HCT116 (cell line): ENCODE measurements around the gene EIF6.

ENCODE experiments used
- CEBPB ChIP-seq: IDR thresholded peaks from 2 replicates; pipeline ENCODE4 v1.6.1; 2012; ENCODE audit warnings: low read depth
- CTCF ChIP-seq, 3 experiments: fragments of 200-600 bp in 1 of 3; sonication (generic) in 1 of 3; IDR thresholded peaks in 2 of 3; conservative IDR thresholded peaks in 1 of 3; 2 replicates each; pipeline ENCODE4 v1.5.1; 2012 to 2017; ENCODE audit warnings: low read depth in 2 of 3, low read length in 2 of 3, antibody characterized with exemption in 1 of 3, borderline replicate concordance in 1 of 3, control low read depth in 1 of 3, mild to moderate bottlenecking in 1 of 3, mixed read lengths in 1 of 3, mixed run types in 1 of 3, moderate library complexity in 1 of 3; ENCODE audit not compliant: insufficient read depth in 1 of 3
- EZH2 ChIP-seq: fragments of 200-600 bp; sonication (generic); IDR thresholded peaks from 2 replicates; pipeline ENCODE4 v1.6.1; 2017; ENCODE audit warnings: antibody characterized with exemption, mixed run types
- EZH2phosphoT487 ChIP-seq: fragments of 200-600 bp; IDR thresholded peaks from 2 replicates; pipeline ENCODE4 v1.6.1; 2018; ENCODE audit warnings: antibody characterized with exemption, borderline replicate concordance
- JUND ChIP-seq: IDR thresholded peaks from 2 replicates; pipeline ENCODE4 v1.6.1; 2012
- MAX ChIP-seq: IDR thresholded peaks from 2 replicates; pipeline ENCODE4 v1.6.1; 2012
- POLR2A ChIP-seq: IDR thresholded peaks from 2 replicates; pipeline ENCODE4 v1.7.0; 2011; ENCODE audit warnings: borderline replicate concordance; ENCODE audit not compliant: insufficient read depth, insufficient read length; ENCODE audit errors: extremely low read depth
- POLR2AphosphoS5 ChIP-seq: IDR thresholded peaks from 2 replicates; pipeline ENCODE4 v1.6.1; 2011; ENCODE audit warnings: mild to moderate bottlenecking, low read depth, low read length, moderate library complexity
- REST ChIP-seq: IDR thresholded peaks from 2 replicates; pipeline ENCODE4 v1.6.1; 2012; ENCODE audit warnings: low read depth
- SIN3A ChIP-seq: IDR thresholded peaks from 2 replicates; pipeline ENCODE4 v1.6.1; 2012; ENCODE audit warnings: low read depth
- SRF ChIP-seq: IDR thresholded peaks from 2 replicates; pipeline ENCODE4 v1.6.1; 2012; ENCODE audit warnings: low read depth
- TCF7L2 ChIP-seq: IDR thresholded peaks from 2 replicates; pipeline ENCODE4 v1.7.0; 2011; ENCODE audit warnings: borderline replicate concordance, inconsistent platforms; ENCODE audit not compliant: insufficient read depth, insufficient read length; ENCODE audit errors: extremely low read depth
- YY1 ChIP-seq: IDR thresholded peaks from 2 replicates; pipeline ENCODE4 v1.6.1; 2011; ENCODE audit warnings: low read length, low read depth, moderate library complexity, mild to moderate bottlenecking; ENCODE audit not compliant: insufficient replicate concordance; ENCODE audit errors: extremely low read depth
- ZNF274 ChIP-seq: fragments of 200-500 bp; sonication (Bioruptor generic); IDR thresholded peaks from 2 replicates; pipeline ENCODE4 v1.6.1; 2014; ENCODE audit warnings: mild to moderate bottlenecking, low read depth, low read length, inconsistent platforms

- TF ChIP-seq TCF7L2 = no peak
- no peak for TF ChIP-seq EZH2
- TF ChIP-seq CTCF (IDR thresholded peaks at IDR 0.05 in 2 of 3, conservative IDR thresholded peaks at IDR 0.05 in 1 of 3; ENCODE audit: borderline replicate concordance in 1 of 3, insufficient read depth in 1 of 3, low read depth in 2 of 3, low read length in 2 of 3) = no peak
- no peak for TF ChIP-seq POLR2A
- TF ChIP-seq ZNF274 = no peak
- no peak for TF ChIP-seq MAX
- TF ChIP-seq SRF = no peak
- TF ChIP-seq SIN3A = no peak
- no peak for TF ChIP-seq CEBPB
- TF ChIP-seq YY1 = no peak
- TF ChIP-seq POLR2AphosphoS5 = no peak
- TF ChIP-seq JUND = no peak
- TF ChIP-seq EZH2phosphoT487 = no peak
- no peak for TF ChIP-seq REST
These were observed 35.7 kb downstream of the EIF6 start for GRCh38 chr20:35248641-35249475.
